Dendritic cell treated with granulocyte-macrophage colony-stimulating factor and Interleukin-4, amounts not matched to agents 40 ng/mL and 50 ng/mL, for 4 days (primary cell): ENCODE measurements around the gene KIR2DL1.
"Not testable (repeated sequence)": the region's sequence is repeated elsewhere in the genome, so short reads cannot be mapped to it uniquely, and the experiment has no call there.

ENCODE experiments used
- H3K27ac Mint-ChIP-seq: one replicate; pipeline ENCODE4 v1.8.0; 2022; ENCODE audit warnings: mild to moderate bottlenecking, mixed read lengths
- H3K27me3 Mint-ChIP-seq: one replicate; pipeline ENCODE4 v1.8.0; 2022; ENCODE audit warnings: mild to moderate bottlenecking, mixed read lengths
- H3K36me3 Mint-ChIP-seq: one replicate; pipeline ENCODE4 v1.8.0; 2022; ENCODE audit warnings: low read depth, mixed read lengths
- H3K4me1 Mint-ChIP-seq: one replicate; pipeline ENCODE4 v1.8.0; 2022; ENCODE audit warnings: low read depth, mixed read lengths
- H3K4me3 Mint-ChIP-seq: one replicate; pipeline ENCODE4 v1.8.0; 2022; ENCODE audit warnings: mild to moderate bottlenecking, moderate library complexity, mixed read lengths
- H3K9me3 Mint-ChIP-seq: one replicate; pipeline ENCODE4 v1.8.0; 2022; ENCODE audit warnings: mixed read lengths
- intact Hi-C: fragments of 100-400 bp; cut with micrococcal nuclease; formaldehyde crosslinking; loops from one replicate; pipeline ENCODE4 v1.15.0; 2022

The KIR2DL1 gene

DNA sequence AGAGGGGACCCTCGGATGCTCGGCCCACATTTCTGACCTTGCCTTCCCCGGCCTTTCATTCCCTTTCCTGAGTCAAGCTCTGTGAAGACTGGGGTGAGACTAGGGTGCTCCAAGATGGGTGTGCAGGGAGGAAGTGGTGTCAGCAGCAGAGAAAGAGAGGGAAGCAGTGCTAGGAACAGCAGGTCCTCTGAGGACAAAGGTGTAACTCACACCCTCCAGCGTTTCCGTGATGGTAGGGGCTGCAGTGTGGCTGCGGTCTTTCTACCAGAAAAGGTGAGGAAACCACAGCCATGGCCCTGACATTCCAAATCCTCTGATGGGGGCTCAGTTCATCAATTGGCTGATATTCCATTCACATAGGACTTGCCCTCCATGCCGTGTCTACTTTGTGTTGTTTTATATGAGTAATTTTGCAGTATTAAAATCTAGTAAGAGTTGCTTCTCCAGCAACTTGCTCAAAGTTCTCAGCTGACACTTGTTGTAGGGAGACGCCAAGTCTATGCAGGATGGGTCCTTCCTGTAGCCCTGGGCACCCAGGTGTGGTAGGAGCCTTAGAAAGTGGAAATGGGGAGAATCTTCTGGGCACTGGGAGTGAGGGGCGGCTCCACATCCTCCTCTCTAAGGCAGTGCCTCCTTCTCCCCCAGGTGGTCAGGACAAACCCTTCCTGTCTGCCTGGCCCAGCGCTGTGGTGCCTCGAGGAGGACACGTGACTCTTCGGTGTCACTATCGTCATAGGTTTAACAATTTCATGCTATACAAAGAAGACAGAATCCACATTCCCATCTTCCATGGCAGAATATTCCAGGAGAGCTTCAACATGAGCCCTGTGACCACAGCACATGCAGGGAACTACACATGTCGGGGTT lies 48.3 kb downstream of the KIR2DL1 start:
- Mint-ChIP-seq H3K36me3 (no peaks in the 10 kb centered on the region), H3K27ac (no peak overlapping the region), H3K9me3 (no peaks in the 10 kb centered on the region), H3K27me3 (peaks cover 26% of the 10 kb centered on the region), H3K4me1 (peaks cover 13% of the 10 kb centered on the region), H3K4me3 (no peak overlapping the region)
- intact Hi-C loops = no loop called here

DNA sequence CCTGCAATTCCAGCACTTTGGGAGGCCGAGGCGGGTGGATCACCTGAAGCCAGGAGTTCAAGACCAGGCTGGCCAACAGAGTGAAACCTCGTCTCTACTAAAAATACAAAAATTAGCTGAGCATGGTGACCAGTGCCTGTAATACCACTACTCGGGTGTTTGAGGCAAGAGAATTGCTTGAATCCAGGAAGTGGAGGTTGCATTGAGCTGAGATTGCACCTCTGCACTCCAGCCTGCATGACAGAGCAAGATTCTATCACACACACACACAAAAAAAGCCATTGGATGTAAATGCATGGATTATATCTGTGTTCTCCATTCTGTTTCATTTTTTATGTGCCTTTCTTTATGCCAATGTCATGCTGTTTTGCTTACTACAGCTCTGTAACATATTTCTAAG lies 54.8 kb downstream of the KIR2DL1 start:
- intact Hi-C loops, H3K27ac Mint-ChIP-seq, H3K9me3 Mint-ChIP-seq, H3K36me3 Mint-ChIP-seq, H3K4me3 Mint-ChIP-seq: not testable (repeated sequence)
- Mint-ChIP-seq H3K27me3 (peaks cover 12% of the 10 kb centered on the region), H3K4me1 (peaks cover 30% of the 10 kb centered on the region)

GRCh38 chr19:54825326-54825725 lies 55.7 kb downstream of the KIR2DL1 start:
- H3K9me3 Mint-ChIP-seq, H3K27ac Mint-ChIP-seq, H3K36me3 Mint-ChIP-seq, intact Hi-C loops, H3K27me3 Mint-ChIP-seq, H3K4me3 Mint-ChIP-seq: not testable (repeated sequence)
- H3K4me1 Mint-ChIP-seq = peaks cover 32% of the 10 kb centered on the region

GRCh38 chr19:54828064-54828463 lies 58.5 kb downstream of the KIR2DL1 start:
- H3K27me3 Mint-ChIP-seq, intact Hi-C loops, H3K4me3 Mint-ChIP-seq, H3K36me3 Mint-ChIP-seq, H3K27ac Mint-ChIP-seq, H3K9me3 Mint-ChIP-seq: not testable (repeated sequence)
- peaks cover 34% of the 10 kb centered on the region for H3K4me1 Mint-ChIP-seq

GRCh38 chr19:54832496-54832895 lies 62.9 kb downstream of the KIR2DL1 start, which contains the start of gene KIR2DS4:
Gene KIR2DS4 (plus strand): TSS chr19:54832676.
- Mint-ChIP-seq H3K4me1 (peaks cover 20% of the 10 kb centered on the region), H3K27me3 (peaks cover 10% of the 10 kb centered on the region)
- H3K4me3 Mint-ChIP-seq, H3K9me3 Mint-ChIP-seq, H3K27ac Mint-ChIP-seq, intact Hi-C loops, H3K36me3 Mint-ChIP-seq: not testable (repeated sequence)
